HG03097 (cell line): ENCODE data around the gene RNU6-9.

Experiments used
- ATAC-seq: cut with Tn5 transposase; IDR thresholded peaks from one replicate; pipeline ENCODE4 v1.9.1; 2021; ENCODE audit not compliant: unreplicated experiment, low FRiP score

The RNU6-9 gene

DNA sequence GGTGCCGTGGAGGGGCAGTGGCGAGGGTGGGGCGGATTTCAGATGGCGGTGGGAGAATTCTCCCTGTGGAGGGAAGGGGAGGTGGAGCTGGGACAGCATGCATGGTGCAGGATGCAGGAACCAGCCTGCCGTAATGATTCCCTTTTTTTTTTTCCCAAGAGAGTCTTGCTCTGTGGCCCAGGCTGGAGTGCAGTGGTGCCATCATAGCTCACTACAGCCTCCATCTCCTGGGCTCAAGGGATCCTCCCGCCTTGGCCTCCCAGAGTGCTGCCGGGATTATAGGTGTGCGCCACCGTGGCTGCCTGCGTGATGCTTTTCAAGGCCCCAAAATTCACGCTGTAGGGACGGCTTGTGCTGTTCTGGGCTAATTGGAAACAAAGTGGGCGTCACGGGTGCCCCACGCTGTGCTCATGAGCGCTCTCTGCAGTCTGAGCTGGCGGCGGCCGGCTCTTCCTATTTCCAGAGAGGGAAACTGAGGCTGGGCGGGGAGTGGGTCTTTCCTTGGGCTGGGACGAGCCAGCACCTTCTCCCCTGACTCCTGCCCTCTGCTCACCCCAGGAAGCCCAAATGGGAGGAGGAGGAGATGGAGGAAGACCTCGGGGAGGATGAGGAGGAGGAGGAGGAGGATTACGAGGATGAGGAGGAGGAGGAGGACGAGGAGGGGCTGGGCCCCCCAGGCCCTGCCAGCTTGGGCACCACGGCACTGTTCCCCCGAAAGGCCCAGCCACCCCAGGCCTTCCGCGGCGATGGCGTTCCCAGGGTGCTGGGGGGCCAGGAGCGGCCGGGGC, 38.8 kb downstream of the RNU6-9 start:
- no peak for ATAC-seq

DNA sequence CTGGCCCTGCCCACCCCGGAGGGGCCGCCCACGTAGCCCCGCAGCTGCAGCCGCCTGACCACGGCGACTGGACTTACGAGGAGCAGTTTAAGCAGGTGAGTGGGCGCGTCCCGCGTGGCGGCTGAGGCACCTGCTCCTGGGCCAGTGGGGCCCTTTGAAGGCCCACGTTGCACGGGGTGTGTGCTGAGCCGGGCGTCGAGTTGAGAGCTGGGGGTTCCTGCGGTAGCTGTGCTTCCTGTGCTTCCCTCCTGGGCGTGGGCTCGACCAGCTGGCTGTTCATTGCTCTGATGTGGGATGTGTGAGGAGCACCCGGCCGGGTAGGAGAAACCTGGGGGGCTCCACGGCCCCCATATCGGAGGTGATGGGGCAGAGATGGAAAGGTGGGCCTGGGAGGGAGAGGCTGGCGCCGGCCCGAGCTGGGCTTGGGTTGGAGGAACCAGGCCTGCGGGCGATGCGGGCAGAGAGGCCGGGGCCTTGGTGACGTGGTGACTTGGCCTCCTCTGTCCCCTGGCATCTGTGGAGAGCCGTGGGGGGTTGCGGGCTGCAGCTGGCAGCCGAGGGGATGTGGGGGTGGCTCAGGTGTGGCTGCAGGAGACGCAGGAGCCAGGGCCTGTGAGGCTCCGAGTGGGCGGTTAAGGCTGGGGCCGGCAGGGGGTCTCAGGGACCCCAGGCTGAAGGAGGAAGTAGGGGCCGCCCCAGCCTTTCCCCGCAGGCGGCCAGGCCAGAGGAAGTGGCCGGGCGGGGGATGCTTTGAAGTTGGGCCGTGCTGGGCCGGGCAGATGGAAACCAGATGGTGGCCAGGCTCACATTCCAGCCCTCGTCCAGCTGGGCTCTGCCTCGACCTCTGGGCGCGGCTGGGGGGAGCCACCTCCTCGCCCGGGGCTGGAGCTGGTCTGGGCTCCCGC, 39.6 kb downstream of the RNU6-9 start:
- ATAC-seq = no peak

DNA sequence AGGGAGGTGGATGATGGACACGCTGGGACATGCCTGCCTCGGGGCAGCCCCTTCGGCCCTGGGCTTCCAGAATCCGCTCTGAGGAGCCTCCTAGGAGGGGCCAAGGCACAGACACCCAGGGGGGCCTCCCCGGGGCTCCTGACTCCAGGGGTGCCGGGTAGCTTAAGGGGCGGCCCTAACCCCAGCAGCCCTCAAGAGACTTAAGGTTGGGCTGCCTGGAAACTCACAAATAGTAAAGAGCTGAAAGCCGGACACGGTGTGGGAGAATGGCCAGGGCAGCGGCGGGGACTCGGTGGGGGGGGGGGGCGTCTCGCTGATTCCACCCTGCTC, 40.2 kb downstream of the RNU6-9 start:
- ATAC-seq = no peak

DNA sequence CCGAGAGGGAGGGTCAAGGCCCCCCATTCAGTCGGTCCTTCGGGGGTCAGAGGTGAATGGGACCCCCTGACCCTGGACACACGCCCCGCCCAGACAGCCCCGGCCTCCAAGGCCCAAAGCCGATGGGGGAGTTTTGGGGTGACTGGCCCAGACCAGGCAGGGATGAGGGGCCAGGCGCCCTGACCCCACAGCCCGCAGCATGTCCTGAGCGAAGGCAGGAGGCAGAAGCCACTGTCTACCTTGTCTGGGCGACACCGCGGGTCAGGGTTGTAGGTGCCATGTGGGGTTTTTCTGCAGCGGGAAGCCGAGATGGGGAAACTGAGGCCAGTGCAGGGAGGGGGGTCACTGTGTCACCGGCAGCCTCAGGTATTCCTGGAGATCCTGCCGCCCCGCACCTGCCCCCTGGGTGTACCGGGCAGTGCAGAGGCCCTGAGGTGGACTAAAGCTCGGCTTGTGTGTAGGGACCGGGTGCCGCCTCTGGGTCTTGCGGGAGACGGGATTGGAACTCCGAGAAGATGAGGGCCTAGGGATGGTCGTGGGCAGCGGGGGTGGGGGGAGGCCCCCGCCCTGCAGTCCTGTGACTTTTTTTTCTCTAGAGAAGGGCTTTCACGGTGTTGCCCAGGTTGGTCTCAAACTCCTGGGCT, 41.0 kb downstream of the RNU6-9 start:
- no peak for ATAC-seq

DNA sequence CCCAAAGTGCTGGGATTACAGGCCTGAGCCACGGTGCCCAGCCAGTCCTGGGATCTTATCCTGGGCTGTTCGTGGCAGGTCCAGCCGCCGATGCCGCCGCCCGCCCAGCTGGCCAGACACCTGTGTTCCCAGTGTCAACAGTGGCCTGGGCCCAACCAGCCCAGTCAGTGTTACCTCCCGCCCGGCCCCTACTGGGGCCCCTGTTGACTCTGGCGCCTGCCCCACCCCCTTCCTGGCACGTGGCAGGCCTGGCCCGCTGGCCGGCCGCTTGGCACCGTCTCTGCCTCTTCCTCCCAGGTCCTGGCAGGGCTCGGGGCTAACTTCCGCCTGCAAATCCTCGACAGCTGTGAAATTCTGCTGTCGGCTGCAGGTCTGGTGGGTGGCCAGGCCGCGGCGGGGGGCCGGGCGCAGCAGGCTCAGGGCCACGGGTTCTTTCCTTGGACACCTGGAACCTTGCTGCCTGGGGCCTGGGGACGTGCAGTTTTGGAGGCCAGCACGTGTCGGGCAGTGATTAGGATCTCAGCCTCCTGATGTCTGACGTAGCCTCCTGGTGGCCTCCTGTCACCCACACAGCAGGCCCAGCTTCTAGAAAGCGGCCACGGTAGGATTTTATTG, 41.7 kb downstream of the RNU6-9 start:
- no peak for ATAC-seq

DNA sequence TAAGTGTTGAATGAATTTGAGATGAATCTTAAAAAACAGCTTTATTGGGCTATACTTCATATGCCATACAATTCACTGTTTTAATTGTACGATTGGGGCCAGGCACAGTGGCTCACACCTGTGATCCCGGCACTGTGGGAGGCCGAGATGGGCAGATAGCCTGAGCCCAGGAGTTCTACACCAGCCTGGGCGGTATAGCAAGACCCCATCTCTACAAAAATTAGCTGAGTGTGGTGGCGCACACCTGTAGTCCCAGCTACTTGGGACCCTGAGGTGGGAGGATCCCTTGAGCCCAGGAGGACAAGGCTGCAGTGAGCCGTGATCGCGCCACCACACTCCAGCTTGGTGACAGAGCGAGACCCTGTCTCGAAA, 42.9 kb downstream of the RNU6-9 start:
- no peak for ATAC-seq

DNA sequence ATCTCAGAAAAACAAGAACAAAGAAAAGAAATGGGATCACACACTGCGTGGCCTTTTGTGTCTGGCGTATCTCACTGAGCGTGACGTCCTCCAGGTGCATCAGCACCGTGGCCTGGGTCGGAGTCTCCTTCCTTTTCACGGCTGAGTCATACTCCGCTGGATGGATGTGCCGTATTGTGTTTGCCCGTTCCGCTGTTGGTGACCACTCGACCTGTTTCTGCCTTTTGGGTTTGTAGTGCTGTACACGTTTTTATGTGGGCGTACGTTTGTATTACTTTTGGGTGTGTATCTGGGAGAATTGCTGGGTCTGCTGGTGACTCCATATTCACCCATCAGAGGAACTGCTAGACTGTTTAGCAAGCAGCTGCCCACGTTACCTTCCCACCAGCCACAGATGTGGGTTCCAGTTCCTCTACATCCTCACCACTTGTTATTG, 44.0 kb downstream of the RNU6-9 start:
- no peak for ATAC-seq

DNA sequence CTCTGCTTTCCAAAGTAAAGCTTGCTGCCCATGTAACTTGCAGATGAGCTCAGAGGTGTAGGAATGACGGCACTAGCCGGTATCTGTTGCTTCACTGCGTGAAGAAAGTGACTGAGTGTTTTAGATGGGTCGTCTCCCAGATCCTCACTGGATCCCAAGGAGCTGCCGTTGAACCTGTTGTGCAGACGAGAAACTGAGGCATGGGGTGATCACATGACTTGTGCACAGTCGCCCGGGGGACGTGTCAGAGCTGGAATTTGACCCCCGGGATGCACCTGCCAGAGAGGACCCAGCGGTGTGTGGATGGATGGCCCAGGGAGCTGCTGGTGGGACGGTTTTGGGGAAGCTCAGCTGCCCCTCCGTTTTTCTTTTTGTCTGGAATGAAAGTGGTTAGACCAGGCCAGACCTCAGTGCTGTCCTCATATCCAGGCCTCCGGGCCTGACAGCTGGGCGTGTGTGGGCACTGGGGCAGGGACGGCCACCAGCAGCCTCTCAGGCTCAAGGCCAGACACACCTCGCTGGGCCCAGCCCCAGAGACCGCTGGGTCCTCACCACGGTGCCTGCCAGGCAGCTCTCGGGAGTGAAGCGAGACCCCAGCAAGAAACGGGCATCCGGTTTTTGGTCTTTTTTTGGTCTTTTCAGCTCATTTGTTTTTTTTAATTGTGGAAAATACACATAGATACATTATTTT, 45.1 kb downstream of the RNU6-9 start:
- ATAC-seq = no peak

DNA sequence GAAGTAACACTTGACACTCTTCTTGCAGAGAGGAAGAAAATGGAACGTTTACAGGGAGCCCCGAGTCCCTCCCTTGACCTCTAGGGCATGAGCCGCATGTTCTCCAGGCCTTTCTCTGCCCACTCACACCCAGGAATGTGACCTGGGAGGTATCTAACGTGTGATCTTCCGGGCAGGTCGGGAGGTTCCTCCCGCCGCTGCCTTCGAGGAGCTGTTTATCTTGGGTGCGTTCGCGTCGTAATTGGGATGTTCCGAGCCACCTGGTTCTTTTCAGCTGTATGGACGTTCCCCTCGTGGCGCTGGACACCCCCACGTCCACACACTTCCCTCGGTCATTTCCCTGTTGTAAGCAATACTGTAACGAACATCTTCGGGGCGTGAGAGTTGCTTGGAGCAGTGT, 46.2 kb downstream of the RNU6-9 start:
- ATAC-seq = no peak

DNA sequence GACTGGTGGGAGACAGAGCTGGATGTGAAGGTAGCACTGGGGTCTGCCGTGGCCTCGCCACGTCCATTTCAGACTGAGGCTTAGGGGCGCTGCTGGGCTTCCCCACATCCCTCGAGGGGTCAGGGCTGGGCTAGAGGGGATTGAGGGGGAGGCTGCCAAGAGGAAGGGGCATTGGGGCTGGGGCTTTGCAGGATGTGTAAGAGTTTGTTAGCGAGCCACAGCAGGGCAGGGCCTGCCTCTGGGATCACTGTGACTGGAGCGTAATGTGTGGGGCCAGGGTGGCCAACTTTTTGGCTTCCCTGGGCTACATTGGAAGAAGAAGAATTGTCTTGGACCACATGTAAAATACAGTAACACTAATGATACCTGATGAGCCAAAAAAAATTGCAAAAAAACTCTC, 46.6 kb downstream of the RNU6-9 start:
- no peak for ATAC-seq

DNA sequence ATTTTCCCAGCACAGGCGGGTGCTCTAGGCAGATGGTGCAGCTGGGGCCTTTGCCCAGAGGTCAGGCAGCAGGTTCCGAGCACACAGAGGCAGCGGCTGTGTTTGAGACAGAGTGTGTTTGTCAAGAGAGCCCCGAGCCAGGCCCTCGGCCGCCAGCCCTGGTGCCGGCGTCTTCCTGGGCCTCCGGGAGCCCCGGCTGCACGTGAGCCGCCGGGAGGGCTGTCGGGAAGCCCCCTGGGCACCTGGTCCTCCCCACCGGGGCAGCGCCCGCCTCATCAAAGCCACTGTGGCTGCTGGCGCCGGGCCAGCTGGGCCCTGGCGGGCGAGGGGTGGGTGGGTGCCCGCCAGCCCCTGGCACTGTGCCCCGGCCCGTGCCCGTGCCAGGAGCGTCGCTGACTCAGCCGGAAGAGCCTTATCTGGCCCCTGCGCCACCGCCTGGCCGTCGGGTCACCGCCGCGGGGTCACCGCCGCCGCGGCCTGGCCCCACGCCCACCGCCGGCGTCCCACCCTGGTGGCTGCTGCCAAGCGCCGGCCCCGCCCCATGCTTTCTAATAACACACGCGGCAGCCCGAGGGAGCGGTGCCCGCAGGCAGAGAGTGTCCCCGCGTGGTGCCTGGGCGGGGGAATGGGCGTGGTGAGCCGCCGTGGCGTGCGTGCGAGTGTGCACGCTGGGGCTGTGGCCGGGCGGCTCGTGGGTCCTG, 47.5 kb downstream of the RNU6-9 start:
- peak; percentile 49 for ATAC-seq

DNA sequence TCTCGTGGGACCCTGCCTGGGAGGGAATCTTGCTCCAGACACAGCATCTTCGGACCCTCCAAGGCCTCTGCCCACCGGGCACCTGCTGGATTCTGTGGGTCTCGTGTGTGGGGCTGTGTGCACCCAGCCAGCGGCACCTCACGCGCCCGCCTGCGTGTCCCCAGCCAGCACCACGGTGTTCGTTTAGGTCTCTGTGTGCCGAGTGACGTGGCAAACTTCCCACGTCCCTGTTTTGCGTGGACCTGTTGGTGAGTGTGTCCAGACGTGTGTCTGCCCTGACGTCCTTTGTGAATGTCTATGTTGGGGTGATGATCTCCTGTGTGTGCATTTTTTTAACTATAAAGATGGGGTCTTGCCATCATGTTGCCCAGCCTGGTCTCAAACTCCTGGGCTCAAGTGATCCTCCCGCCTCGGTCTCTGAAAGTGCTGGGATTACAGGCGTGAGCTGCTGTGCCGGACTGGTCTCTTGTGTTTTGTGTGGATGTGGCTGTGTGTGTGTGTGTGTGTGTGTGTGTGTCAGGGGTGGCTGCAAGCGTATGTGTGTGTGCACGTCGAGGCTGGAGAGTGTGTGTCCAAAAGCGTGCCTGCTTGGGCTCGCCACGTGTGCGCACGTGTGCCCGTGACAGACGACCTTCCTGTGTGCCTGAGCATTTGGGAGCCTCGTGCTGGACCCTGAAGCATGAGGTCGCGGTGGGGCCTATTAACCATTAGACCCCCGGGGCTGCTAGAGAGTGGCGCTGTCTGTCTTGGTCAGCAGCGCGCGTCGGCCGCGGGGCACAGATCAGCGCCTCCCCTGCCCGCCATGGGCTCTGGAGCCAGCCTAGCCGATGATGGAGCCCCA, 48.2 kb downstream of the RNU6-9 start:
- ATAC-seq = no peak

DNA sequence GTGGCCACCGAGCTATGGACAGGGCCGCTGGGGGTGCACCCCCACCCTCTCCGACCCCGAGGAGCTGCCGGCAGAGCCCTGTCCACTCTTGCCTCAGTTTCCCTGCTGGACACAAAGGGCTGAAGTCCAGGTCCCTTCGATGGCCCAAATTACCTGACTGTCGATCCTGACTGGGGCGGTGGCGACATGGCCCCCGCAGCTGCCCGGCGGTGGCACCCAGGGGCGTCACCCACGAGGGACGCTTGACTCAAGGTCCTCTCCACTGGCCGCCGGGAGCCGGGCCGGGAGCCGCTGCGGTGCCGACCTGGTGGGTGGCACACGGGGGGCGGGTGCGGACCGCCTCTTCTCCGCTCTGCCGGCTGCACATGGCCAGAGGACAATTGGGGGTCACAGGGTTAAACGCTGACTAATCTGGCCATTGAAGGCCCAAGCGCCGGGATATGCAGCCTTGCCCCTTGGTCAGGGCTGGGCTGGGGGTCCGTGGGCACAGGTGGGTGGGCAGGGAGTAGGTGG, 48.9 kb downstream of the RNU6-9 start:
- ATAC-seq = no peak
